ENCODE measurements around the gene IQGAP2.
"Not testable (repeated sequence)": the region's sequence is repeated elsewhere in the genome, so short reads cannot be mapped to it uniquely, and the experiment has no call there.

The IQGAP2 gene

GRCh38 chr5:76419597-76420298 lies 16.7 kb downstream of the IQGAP2 start:
- H3K27me3 ChIP-seq (ENCODE audit: insufficient read depth, insufficient read length): no peaks in the 10 kb centered on the region
- DNase-seq (ENCODE audit: low read depth, low spot score): no peak
- no peak overlapping the region for H3K4me3 ChIP-seq (ENCODE audit: insufficient read length, low read depth)
- peaks cover 3% of the 10 kb centered on the region for H3K4me1 ChIP-seq (ENCODE audit: insufficient read depth, insufficient read length)
- H3K9me3 ChIP-seq (ENCODE audit: insufficient read depth, low read length): no peaks in the 10 kb centered on the region
- no peaks in the 10 kb centered on the region for H3K36me3 ChIP-seq (ENCODE audit: insufficient read depth, insufficient read length, low read length)
- TF ChIP-seq YY1 (IDR thresholded peaks at IDR 0.05; ENCODE audit: insufficient read depth, insufficient read length): no peak
- no peak for TF ChIP-seq SUZ12 (IDR thresholded peaks at IDR 0.05; ENCODE audit: extremely low read depth, insufficient read depth, insufficient read length)
- TF ChIP-seq ZNF274 (IDR thresholded peaks at IDR 0.05; ENCODE audit: low read depth, low read length): no peak
- H3K9ac ChIP-seq (ENCODE audit: insufficient read length, low read depth): no peak overlapping the region

- H3K27me3 ChIP-seq (ENCODE audit: insufficient read depth, insufficient read length): no peaks in the 10 kb centered on the region
- TF ChIP-seq ZNF274 (IDR thresholded peaks at IDR 0.05; ENCODE audit: low read depth, low read length) (no peak), SUZ12 (IDR thresholded peaks at IDR 0.05; ENCODE audit: extremely low read depth, insufficient read depth, insufficient read length) (no peak), YY1 (IDR thresholded peaks at IDR 0.05; ENCODE audit: insufficient read depth, insufficient read length) (no peak)
- DNase-seq (ENCODE audit: low read depth, low spot score): no peak
- H3K9me3 ChIP-seq (ENCODE audit: insufficient read depth, low read length): no peaks in the 10 kb centered on the region
- H3K4me3 ChIP-seq (ENCODE audit: insufficient read length, low read depth): no peak overlapping the region
- H3K36me3 ChIP-seq (ENCODE audit: insufficient read depth, insufficient read length, low read length): no peaks in the 10 kb centered on the region
- no peak overlapping the region for H3K9ac ChIP-seq (ENCODE audit: insufficient read length, low read depth)
- peaks cover 17% of the 10 kb centered on the region for H3K4me1 ChIP-seq (ENCODE audit: insufficient read depth, insufficient read length)
Observed at GRCh38 chr5:76422227-76422626, 19.1 kb downstream of the IQGAP2 start.

GRCh38 chr5:76422742-76423141 lies 19.7 kb downstream of the IQGAP2 start:
- Histone ChIP-seq H3K4me1 (ENCODE audit: insufficient read depth, insufficient read length) (peaks cover 17% of the 10 kb centered on the region), H3K27me3 (ENCODE audit: insufficient read depth, insufficient read length) (no peaks in the 10 kb centered on the region), H3K36me3 (ENCODE audit: insufficient read depth, insufficient read length, low read length) (no peaks in the 10 kb centered on the region), H3K4me3 (ENCODE audit: insufficient read length, low read depth) (no peak overlapping the region), H3K9ac (ENCODE audit: insufficient read length, low read depth) (no peak overlapping the region), H3K9me3 (ENCODE audit: insufficient read depth, low read length) (no peaks in the 10 kb centered on the region)
- TF ChIP-seq ZNF274 (IDR thresholded peaks at IDR 0.05; ENCODE audit: low read depth, low read length): no peak
- no peak for TF ChIP-seq YY1 (IDR thresholded peaks at IDR 0.05; ENCODE audit: insufficient read depth, insufficient read length)
- TF ChIP-seq SUZ12 (IDR thresholded peaks at IDR 0.05; ENCODE audit: extremely low read depth, insufficient read depth, insufficient read length): no peak
- DNase-seq (ENCODE audit: low read depth, low spot score): no peak

- Histone ChIP-seq H3K9ac (ENCODE audit: insufficient read length, low read depth) (no peak overlapping the region), H3K9me3 (ENCODE audit: insufficient read depth, low read length) (no peaks in the 10 kb centered on the region), H3K36me3 (ENCODE audit: insufficient read depth, insufficient read length, low read length) (no peaks in the 10 kb centered on the region), H3K27me3 (ENCODE audit: insufficient read depth, insufficient read length) (no peaks in the 10 kb centered on the region), H3K4me3 (ENCODE audit: insufficient read length, low read depth) (no peak overlapping the region), H3K4me1 (ENCODE audit: insufficient read depth, insufficient read length) (peaks cover 17% of the 10 kb centered on the region)
- DNase-seq (ENCODE audit: low read depth, low spot score): no peak
- no peak for TF ChIP-seq YY1 (IDR thresholded peaks at IDR 0.05; ENCODE audit: insufficient read depth, insufficient read length)
- no peak for TF ChIP-seq SUZ12 (IDR thresholded peaks at IDR 0.05; ENCODE audit: extremely low read depth, insufficient read depth, insufficient read length)
- no peak for TF ChIP-seq ZNF274 (IDR thresholded peaks at IDR 0.05; ENCODE audit: low read depth, low read length)
Observed at GRCh38 chr5:76425146-76425545, 22.1 kb downstream of the IQGAP2 start.

GRCh38 chr5:76425928-76426804 lies 23.1 kb downstream of the IQGAP2 start:
- peaks cover 17% of the 10 kb centered on the region for H3K4me1 ChIP-seq (ENCODE audit: insufficient read depth, insufficient read length)
- H3K4me3 ChIP-seq (ENCODE audit: insufficient read length, low read depth): no peak overlapping the region
- peak; percentile 68 for DNase-seq (ENCODE audit: low read depth, low spot score)
- H3K9ac ChIP-seq (ENCODE audit: insufficient read length, low read depth): peak overlapping the region; percentile 64
- H3K9me3 ChIP-seq (ENCODE audit: insufficient read depth, low read length): no peaks in the 10 kb centered on the region
- no peaks in the 10 kb centered on the region for H3K36me3 ChIP-seq (ENCODE audit: insufficient read depth, insufficient read length, low read length)
- no peaks in the 10 kb centered on the region for H3K27me3 ChIP-seq (ENCODE audit: insufficient read depth, insufficient read length)
- TF ChIP-seq SUZ12 (IDR thresholded peaks at IDR 0.05; ENCODE audit: extremely low read depth, insufficient read depth, insufficient read length) (no peak), YY1 (IDR thresholded peaks at IDR 0.05; ENCODE audit: insufficient read depth, insufficient read length) (no peak), ZNF274 (IDR thresholded peaks at IDR 0.05; ENCODE audit: low read depth, low read length) (no peak)

GRCh38 chr5:76427206-76428140 lies 24.4 kb downstream of the IQGAP2 start:
- no peaks in the 10 kb centered on the region for H3K9me3 ChIP-seq (ENCODE audit: insufficient read depth, low read length)
- H3K4me1 ChIP-seq (ENCODE audit: insufficient read depth, insufficient read length): peaks cover 17% of the 10 kb centered on the region

GRCh38 chr5:76428550-76428949 lies 25.5 kb downstream of the IQGAP2 start:
- H3K36me3 ChIP-seq (ENCODE audit: insufficient read depth, insufficient read length, low read length); H3K4me3 ChIP-seq (ENCODE audit: insufficient read length, low read depth); DNase-seq (ENCODE audit: low read depth, low spot score); H3K9me3 ChIP-seq (ENCODE audit: insufficient read depth, low read length); H3K27me3 ChIP-seq (ENCODE audit: insufficient read depth, insufficient read length); H3K9ac ChIP-seq (ENCODE audit: insufficient read length, low read depth): not testable (repeated sequence)
- peaks cover 17% of the 10 kb centered on the region for H3K4me1 ChIP-seq (ENCODE audit: insufficient read depth, insufficient read length)

More at GRCh38 chr5:76427206-76428140, 24.4 kb downstream of the IQGAP2 start:
- H3K4me3 ChIP-seq (ENCODE audit: insufficient read length, low read depth): no peak overlapping the region
- TF ChIP-seq YY1 (IDR thresholded peaks at IDR 0.05; ENCODE audit: insufficient read depth, insufficient read length): no peak
- no peak for TF ChIP-seq ZNF274 (IDR thresholded peaks at IDR 0.05; ENCODE audit: low read depth, low read length)
- TF ChIP-seq SUZ12 (IDR thresholded peaks at IDR 0.05; ENCODE audit: extremely low read depth, insufficient read depth, insufficient read length): no peak
- DNase-seq (ENCODE audit: low read depth, low spot score): no peak
- no peaks in the 10 kb centered on the region for H3K36me3 ChIP-seq (ENCODE audit: insufficient read depth, insufficient read length, low read length)
- peak overlapping the region; percentile 64 for H3K9ac ChIP-seq (ENCODE audit: insufficient read length, low read depth)
- no peaks in the 10 kb centered on the region for H3K27me3 ChIP-seq (ENCODE audit: insufficient read depth, insufficient read length)
